WI38 (cell line): ENCODE results near the gene PYROXD2.

Experiments
- H3K4me3 ChIP-seq: 2 replicates; pipeline ENCODE4 v1.5.1; 2011; ENCODE audit warnings: low read depth, mild to moderate bottlenecking, control low read depth, low read length
- CTCF ChIP-seq: IDR thresholded peaks from 2 replicates; pipeline ENCODE4 v1.5.1; 2012; ENCODE audit warnings: low read depth, mild to moderate bottlenecking, control low read depth, low read length

Gene PYROXD2

GRCh38 chr10:98414932-98415730, at the start of gene PYROXD2:
Gene PYROXD2, minus strand, starts transcription at chr10:98415182. Its CDS starts 47 bp downstream, at chr10:98415135.
- TF ChIP-seq CTCF: no peak
- peak within 1 kb of the TSS; percentile 84 for H3K4me3 ChIP-seq

- TF ChIP-seq CTCF: no peak
- H3K4me3 ChIP-seq: no peak overlapping the region
These were observed 49.2 kb upstream of the PYROXD2 start for GRCh38 chr10:98463976-98464754.

- TF ChIP-seq CTCF: no peak
- no peak overlapping the region for H3K4me3 ChIP-seq
These were observed 48.0 kb upstream of the PYROXD2 start for GRCh38 chr10:98463016-98463415.

- no peak for TF ChIP-seq CTCF
- H3K4me3 ChIP-seq: no peak overlapping the region
These were observed 46.5 kb upstream of the PYROXD2 start for GRCh38 chr10:98461500-98461842.

GRCh38 chr10:98460837-98461499, 46.0 kb upstream of the PYROXD2 start:
- no peak overlapping the region for H3K4me3 ChIP-seq
- TF ChIP-seq CTCF: no peak

- TF ChIP-seq CTCF: no peak
- H3K4me3 ChIP-seq: no peak overlapping the region
These were observed 44.1 kb upstream of the PYROXD2 start for GRCh38 chr10:98458809-98459784.
